ENCODE results near the gene ZBP1.

GRCh38 chr20:57595041-57596030 is 24.9 kb downstream of the ZBP1 start:
- TF ChIP-seq CTCF (IDR thresholded peaks at IDR 0.05; ENCODE audit: low read length) = no peak
- TF ChIP-seq EZH2 (optimal IDR thresholded peaks at IDR 0.05; ENCODE audit: low read depth, low read length) = no peak
- TF ChIP-seq EZH2phosphoT487 (IDR thresholded peaks at IDR 0.05; ENCODE audit: low read length) = no peak
